Mucosa of rectum (tissue), 2 donors: Measurements from ENCODE around the gene ANKRD35.

Source experiments
- H3K27ac ChIP-seq, 2 donors: one replicate each; pipeline ENCODE4 v1.7.0; 2013; ENCODE audit warnings: inconsistent platforms in 2 of 2, low read depth in 2 of 2, low read length in 2 of 2
- H3K27me3 ChIP-seq, 2 donors: one replicate each; pipeline ENCODE4 v1.7.0; 2013; ENCODE audit warnings: low read length in 2 of 2; ENCODE audit not compliant: control insufficient read depth in 2 of 2, insufficient read depth in 2 of 2
- H3K36me3 ChIP-seq, 2 donors: one replicate each; pipeline ENCODE4 v1.7.0; 2013; ENCODE audit warnings: low read length in 2 of 2; ENCODE audit not compliant: control insufficient read depth in 2 of 2, insufficient read depth in 2 of 2
- H3K4me1 ChIP-seq, 2 donors: one replicate each; pipeline ENCODE4 v1.7.0; 2013; ENCODE audit warnings: low read length in 2 of 2, mild to moderate bottlenecking in 1 of 2; ENCODE audit not compliant: control insufficient read depth in 2 of 2, insufficient read depth in 2 of 2
- H3K4me3 ChIP-seq, 2 donors: one replicate each; pipeline ENCODE4 v1.7.0; 2013; ENCODE audit warnings: low read length in 2 of 2
- H3K9ac ChIP-seq, 2 donors: one replicate each; pipeline ENCODE4 v1.7.0; 2013; ENCODE audit warnings: low read length in 2 of 2, low read depth in 1 of 2, mild to moderate bottlenecking in 1 of 2
- H3K9me3 ChIP-seq, 2 donors: one replicate each; pipeline ENCODE4 v1.7.0; 2013; ENCODE audit warnings: low read length in 2 of 2; ENCODE audit not compliant: control insufficient read depth in 2 of 2
- donor health status: healthy.
- donor health status: Normal muscosa, but diverticular disease.

Gene ANKRD35

GRCh38 chr1:145858901-145859490 is 26.7 kb downstream of the ANKRD35 start, which contains the start of gene PIAS3:
Gene PIAS3 (minus strand): TSS chr1:145859081. CDS start chr1:145858990, 91 bp downstream.
- Histone ChIP-seq H3K27me3 (no peaks in the 10 kb centered on the region), H3K4me1 (peaks cover 4 to 8% of the 10 kb centered on the region in 2 donors), H3K4me3 (peak within 1 kb of the TSS; percentile 68 to 97), H3K9ac (peak within 1 kb of the TSS; percentile 79 to 81), H3K27ac (peak within 1 kb of the TSS; percentile 86 to 91), H3K9me3 (no peaks in the 10 kb centered on the region), H3K36me3 (peaks cover 19% of the 10 kb centered on the region in 2 donors)

GRCh38 chr1:145858238-145858900 is 27.3 kb downstream of the ANKRD35 start:
- peak overlapping the region; percentile 68 to 97 for H3K4me3 ChIP-seq
- H3K9ac ChIP-seq, result peak overlapping the region; percentile 56 to 79
- H3K27me3 ChIP-seq, result no peaks in the 10 kb centered on the region
- peaks cover 19 to 25% of the 10 kb centered on the region in 2 donors for H3K36me3 ChIP-seq
- H3K4me1 ChIP-seq, result peaks cover 4 to 8% of the 10 kb centered on the region in 2 donors
- no peaks in the 10 kb centered on the region for H3K9me3 ChIP-seq
- peak overlapping the region; percentile 74 to 91 for H3K27ac ChIP-seq

- Histone ChIP-seq H3K4me3 (no peak overlapping the region), H3K9ac (no peak overlapping the region), H3K9me3 (no peaks in the 10 kb centered on the region), H3K36me3 (peaks cover 23 to 27% of the 10 kb centered on the region in 2 donors), H3K27ac (no peak overlapping the region), H3K27me3 (no peaks in the 10 kb centered on the region), H3K4me1 (peaks cover 4 to 8% of the 10 kb centered on the region in 2 donors)
Measured at GRCh38 chr1:145857170-145857569, 28.5 kb downstream of the ANKRD35 start.

DNA sequence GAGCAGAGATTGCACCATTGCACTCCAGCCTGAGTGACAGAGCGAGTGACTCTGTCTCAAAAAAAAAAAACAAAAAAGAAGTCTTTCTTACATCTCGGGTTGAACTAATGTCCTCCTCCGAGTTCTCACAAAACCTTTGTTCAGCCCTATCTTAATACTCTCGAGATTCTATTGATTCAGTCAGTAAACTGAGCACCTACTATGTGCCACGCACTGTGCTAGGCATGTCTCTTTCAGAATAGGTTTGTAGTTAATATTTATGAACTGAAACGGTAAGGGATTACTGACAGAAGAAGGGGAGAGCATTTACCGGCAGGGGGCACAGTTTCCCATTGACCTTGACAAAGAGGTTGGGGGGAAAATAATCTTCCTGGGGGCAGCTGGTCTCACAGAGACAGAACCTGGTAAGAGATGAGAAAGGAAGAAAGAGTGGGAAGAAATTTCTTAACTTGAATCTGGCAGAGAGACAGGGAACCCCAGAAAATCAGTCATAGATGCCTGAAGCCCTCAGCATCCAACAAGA is 30.2 kb downstream of the ANKRD35 start:
- Histone ChIP-seq H3K27me3 (no peaks in the 10 kb centered on the region), H3K9ac (no peak overlapping the region), H3K4me3 (no peak overlapping the region), H3K36me3 (peaks cover 33 to 36% of the 10 kb centered on the region in 2 donors), H3K27ac (no peak overlapping the region), H3K4me1 (peaks cover 4 to 8% of the 10 kb centered on the region in 2 donors), H3K9me3 (no peaks in the 10 kb centered on the region)

GRCh38 chr1:145849356-145850160 is 36.1 kb downstream of the ANKRD35 start:
- peaks cover 5 to 13% of the 10 kb centered on the region in 2 donors for H3K4me1 ChIP-seq
- no peaks in the 10 kb centered on the region for H3K27me3 ChIP-seq
- no peaks in the 10 kb centered on the region for H3K9me3 ChIP-seq
- no peak overlapping the region for H3K27ac ChIP-seq
- no peak overlapping the region for H3K4me3 ChIP-seq
- no peak overlapping the region for H3K9ac ChIP-seq
- peaks cover 23 to 41% of the 10 kb centered on the region in 2 donors for H3K36me3 ChIP-seq

DNA sequence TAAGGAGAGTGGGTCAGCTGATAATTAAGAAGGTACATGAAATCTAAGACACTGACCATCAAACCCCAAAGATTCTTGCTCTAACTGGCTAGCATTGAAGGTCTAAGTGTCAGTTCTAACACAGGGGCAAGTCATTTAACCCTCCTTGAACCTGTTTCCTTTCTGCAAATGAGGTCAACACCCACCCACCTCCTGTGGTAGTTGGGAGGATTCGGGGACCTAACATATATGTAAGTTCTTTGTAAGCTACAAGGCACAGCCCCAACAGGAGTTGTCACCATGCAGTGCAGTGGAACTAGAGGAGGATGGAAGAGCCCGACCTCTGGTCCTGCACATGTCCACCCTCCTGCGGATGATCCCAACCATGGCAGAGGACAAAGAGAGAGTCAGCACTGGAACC is 37.8 kb downstream of the ANKRD35 start:
- Histone ChIP-seq H3K27me3 (no peaks in the 10 kb centered on the region), H3K9ac (no peak overlapping the region), H3K4me3 (no peak overlapping the region), H3K27ac (no peak overlapping the region), H3K9me3 (no peaks in the 10 kb centered on the region), H3K4me1 (peaks cover 5 to 13% of the 10 kb centered on the region in 2 donors), H3K36me3 (peaks cover 19 to 32% of the 10 kb centered on the region in 2 donors)

GRCh38 chr1:145846201-145846612 is 39.5 kb downstream of the ANKRD35 start:
- H3K9ac ChIP-seq, result peak overlapping the region; percentile 81 to 82
- H3K9me3 ChIP-seq, result no peaks in the 10 kb centered on the region
- peaks cover 5 to 13% of the 10 kb centered on the region in 2 donors for H3K4me1 ChIP-seq
- H3K27me3 ChIP-seq, result no peaks in the 10 kb centered on the region
- H3K27ac ChIP-seq, result peak overlapping the region; percentile 30 to 74
- H3K4me3 ChIP-seq, result peak overlapping the region; percentile 71 to 73
- peaks cover 27 to 41% of the 10 kb centered on the region in 2 donors for H3K36me3 ChIP-seq

- Histone ChIP-seq H3K4me3 (peak within 1 kb of the TSS; percentile 71 to 73), H3K9ac (peak within 1 kb of the TSS; percentile 81 to 82), H3K27me3 (no peaks in the 10 kb centered on the region), H3K27ac (peak within 1 kb of the TSS; percentile 30 to 74), H3K9me3 (no peaks in the 10 kb centered on the region), H3K36me3 (peaks cover 27 to 41% of the 10 kb centered on the region in 2 donors), H3K4me1 (peaks cover 5 to 13% of the 10 kb centered on the region in 2 donors)
Measured at GRCh38 chr1:145845514-145846161, 40.0 kb downstream of the ANKRD35 start, which contains the start of gene NUDT17. Gene NUDT17 (plus strand): TSS chr1:145845630. CDS start chr1:145845641, 11 bp downstream.

DNA sequence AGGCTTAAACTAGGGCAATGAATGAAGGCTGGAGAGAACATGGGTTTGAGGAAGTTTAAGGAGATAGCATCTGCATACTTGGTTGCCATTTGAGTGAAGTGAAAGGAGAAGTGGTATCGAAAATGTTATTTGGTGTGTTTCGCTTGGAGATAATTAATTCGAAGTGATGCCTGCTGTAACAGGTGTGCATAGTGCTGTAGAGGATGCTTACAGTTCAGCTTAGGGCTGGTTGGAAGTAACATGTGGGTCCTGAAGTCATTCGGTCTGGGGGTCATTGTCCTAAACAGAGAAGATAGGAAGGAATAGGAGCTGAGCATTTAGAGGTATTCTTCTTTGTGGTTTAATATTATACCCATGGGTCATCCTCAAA is 40.5 kb downstream of the ANKRD35 start:
- peaks cover 5 to 13% of the 10 kb centered on the region in 2 donors for H3K4me1 ChIP-seq
- peak overlapping the region; percentile 81 to 82 for H3K9ac ChIP-seq
- H3K9me3 ChIP-seq, result no peaks in the 10 kb centered on the region
- peak overlapping the region; percentile 71 to 73 for H3K4me3 ChIP-seq
- H3K27me3 ChIP-seq, result no peaks in the 10 kb centered on the region
- peaks cover 23 to 40% of the 10 kb centered on the region in 2 donors for H3K36me3 ChIP-seq
- H3K27ac ChIP-seq, result peak overlapping the region in 1 of 2 donors; percentile 74
